Bronchial epithelial cell (primary cell): Measurements from ENCODE around the gene THG1L. TPM values are rescaled to one million over a fixed set of nuclear protein-coding genes. Genes with fewer than 3 reads are reported as not detected.

Experiments used
- DNase-seq: peaks from one replicate; pipeline ENCODE4 v3.0.0-alpha.2; 2010; ENCODE audit warnings: low read depth
- FAIRE-seq: peaks from 2 replicates; lab custom pipeline; 2011; peaks lifted over from hg19 to GRCh38; lab: Jason Lieb, UNC
- H3K27me3 ChIP-seq: 2 replicates; pipeline ENCODE4 v1.5.1; 2011; ENCODE audit warnings: low read length; ENCODE audit not compliant: control insufficient read depth, insufficient read depth
- H3K36me3 ChIP-seq: 2 replicates; pipeline ENCODE4 v1.5.1; 2011; ENCODE audit warnings: low read length; ENCODE audit not compliant: control insufficient read depth, insufficient read depth
- H3K4me3 ChIP-seq: 2 replicates; pipeline ENCODE4 v1.5.1; 2011; ENCODE audit warnings: mild to moderate bottlenecking, low read depth, low read length, control low read depth
- total RNA-seq: library from RNA; depleted of rRNA; stranded (reverse); fragments of >200 nt; gene quantifications from 2 replicates; pipeline ENCODE4 v1.2.1, GENCODE V29; 2014
- TF ChIP-seq, protein P1 (sequence below): IDR thresholded peaks from 2 replicates; pipeline ENCODE4 v1.5.1; 2011; ENCODE audit warnings: mild to moderate bottlenecking, moderate library complexity, low read length, control low read depth, inconsistent platforms; ENCODE audit not compliant: insufficient read depth, severe bottlenecking

THG1L gene
- total RNA-seq, 1 donor from 2014 or later: 38.2 TPM

DNA sequence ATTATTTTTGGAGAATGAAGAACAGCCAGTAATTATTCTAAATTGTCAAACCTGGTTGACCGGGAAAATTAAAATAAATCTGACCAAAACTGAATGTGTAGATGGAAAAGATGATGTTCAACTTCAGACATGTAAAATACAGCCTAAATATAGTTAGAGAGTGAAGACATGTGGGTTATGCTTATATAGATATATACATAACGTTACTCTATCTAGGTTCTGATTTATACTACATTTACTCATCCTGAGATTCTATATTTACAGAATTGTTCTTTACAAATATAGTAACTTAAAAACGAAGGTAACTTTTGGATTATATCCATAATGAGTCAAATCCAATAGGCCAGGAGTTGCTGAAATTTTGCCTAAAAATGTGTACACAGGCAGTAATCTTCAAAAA, 20.8 kb upstream of the THG1L start:
- DNase-seq (no peak), FAIRE-seq (no peak)
- H3K36me3 ChIP-seq: no peaks in the 10 kb centered on the region
- H3K27me3 ChIP-seq: no peaks in the 10 kb centered on the region
- no peak overlapping the region for H3K4me3 ChIP-seq
- TF ChIP-seq, protein P1, sequence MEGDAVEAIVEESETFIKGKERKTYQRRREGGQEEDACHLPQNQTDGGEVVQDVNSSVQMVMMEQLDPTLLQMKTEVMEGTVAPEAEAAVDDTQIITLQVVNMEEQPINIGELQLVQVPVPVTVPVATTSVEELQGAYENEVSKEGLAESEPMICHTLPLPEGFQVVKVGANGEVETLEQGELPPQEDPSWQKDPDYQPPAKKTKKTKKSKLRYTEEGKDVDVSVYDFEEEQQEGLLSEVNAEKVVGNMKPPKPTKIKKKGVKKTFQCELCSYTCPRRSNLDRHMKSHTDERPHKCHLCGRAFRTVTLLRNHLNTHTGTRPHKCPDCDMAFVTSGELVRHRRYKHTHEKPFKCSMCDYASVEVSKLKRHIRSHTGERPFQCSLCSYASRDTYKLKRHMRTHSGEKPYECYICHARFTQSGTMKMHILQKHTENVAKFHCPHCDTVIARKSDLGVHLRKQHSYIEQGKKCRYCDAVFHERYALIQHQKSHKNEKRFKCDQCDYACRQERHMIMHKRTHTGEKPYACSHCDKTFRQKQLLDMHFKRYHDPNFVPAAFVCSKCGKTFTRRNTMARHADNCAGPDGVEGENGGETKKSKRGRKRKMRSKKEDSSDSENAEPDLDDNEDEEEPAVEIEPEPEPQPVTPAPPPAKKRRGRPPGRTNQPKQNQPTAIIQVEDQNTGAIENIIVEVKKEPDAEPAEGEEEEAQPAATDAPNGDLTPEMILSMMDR: no peak

DNA sequence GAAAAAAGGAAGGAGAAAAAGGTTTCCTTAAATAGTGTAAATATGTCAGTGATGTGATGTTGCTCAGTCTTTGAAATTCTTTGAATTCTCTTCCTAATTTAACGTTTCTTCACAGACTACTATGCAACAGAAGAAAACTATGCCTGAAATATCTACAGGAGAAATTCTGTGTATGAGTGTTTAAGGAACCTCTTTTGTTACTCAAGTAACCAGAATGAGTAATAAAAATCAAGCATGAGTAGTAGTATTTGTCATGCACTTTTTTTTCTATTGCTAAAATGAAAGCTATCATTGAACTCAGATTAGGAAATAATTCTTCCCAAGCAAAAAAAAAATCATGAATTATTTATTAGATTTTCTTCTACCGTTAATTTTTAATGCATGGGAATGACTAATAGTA, 20.3 kb upstream of the THG1L start:
- H3K27me3 ChIP-seq: no peaks in the 10 kb centered on the region
- TF ChIP-seq, protein P1: no peak
- DNase-seq: peak; percentile 77
- H3K36me3 ChIP-seq: no peaks in the 10 kb centered on the region
- FAIRE-seq: no peak
- no peak overlapping the region for H3K4me3 ChIP-seq

DNA sequence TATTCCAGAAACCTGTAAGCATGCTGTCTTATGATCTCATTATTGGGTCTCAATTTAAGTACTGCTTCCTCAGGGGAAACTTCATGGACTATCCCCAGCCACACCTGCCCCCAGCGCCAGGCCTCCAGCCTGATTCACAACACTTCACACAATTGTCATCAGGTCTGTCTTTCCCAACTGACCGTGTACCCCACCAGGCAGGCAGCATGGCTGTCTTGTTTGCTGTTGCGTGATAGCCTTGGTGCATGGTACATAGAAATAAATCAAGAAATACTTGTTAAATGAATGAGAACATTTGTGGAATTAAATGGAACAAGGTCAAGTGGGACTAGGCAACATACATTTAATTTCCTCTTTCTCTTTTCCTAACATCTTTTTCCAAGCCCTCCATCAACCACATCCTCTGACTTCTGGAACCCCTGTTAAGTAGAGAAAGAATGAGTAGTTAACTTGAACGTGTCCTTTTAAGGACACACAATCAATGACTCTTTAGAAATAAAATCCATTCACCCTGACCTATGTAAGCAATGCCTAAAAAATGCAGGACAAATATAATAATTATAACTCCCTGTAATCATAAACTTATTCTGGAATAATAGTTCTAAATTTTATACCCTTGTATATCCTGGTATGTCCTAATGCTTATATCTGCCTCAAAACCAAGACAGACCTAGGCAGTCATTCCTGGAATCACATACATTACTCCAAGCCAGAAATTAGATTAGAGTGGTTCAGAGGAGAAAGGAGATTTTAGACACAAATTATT, 17.2 kb upstream of the THG1L start:
- FAIRE-seq: no peak
- no peak overlapping the region for H3K4me3 ChIP-seq
- H3K27me3 ChIP-seq: no peaks in the 10 kb centered on the region
- TF ChIP-seq, protein P1: no peak
- no peaks in the 10 kb centered on the region for H3K36me3 ChIP-seq
- DNase-seq: no peak

DNA sequence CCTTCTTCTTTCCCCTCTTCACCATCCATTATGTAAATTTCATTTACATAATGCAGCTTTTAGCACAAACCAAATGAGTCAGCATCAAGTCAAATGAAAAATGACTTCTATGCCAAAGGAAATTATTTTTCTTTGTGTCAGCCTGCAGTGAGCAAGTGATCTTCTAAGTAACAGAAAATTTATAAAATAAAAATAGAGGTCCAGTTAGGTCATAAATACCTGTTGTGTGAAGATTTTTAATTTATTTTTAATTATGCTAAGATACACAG, 16.7 kb upstream of the THG1L start:
- no peaks in the 10 kb centered on the region for H3K36me3 ChIP-seq
- FAIRE-seq (no peak), DNase-seq (peak; percentile 12)
- H3K4me3 ChIP-seq: no peak overlapping the region
- no peaks in the 10 kb centered on the region for H3K27me3 ChIP-seq
- TF ChIP-seq, protein P1: no peak

DNA sequence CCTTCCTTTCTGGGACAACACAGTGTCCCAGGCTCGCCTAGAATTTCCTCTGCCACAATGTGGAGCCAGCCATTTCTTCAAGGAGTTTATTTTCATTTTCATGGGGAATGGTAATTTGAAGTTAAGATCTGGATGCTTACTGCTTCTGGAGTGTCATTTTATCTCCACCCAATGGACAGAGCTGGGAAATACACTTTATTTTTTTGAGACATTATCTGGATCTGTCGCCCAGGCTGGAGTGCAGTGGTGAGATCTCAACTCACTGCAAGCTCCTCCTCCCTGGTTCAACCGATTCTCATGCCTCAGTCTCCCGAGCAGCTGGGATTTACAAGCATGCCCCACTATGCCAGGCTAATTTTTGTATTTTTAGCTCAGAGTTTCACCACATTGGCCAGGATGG, 12.7 kb upstream of the THG1L start:
- H3K4me3 ChIP-seq: no peak overlapping the region
- no peaks in the 10 kb centered on the region for H3K36me3 ChIP-seq
- no peak for FAIRE-seq
- no peaks in the 10 kb centered on the region for H3K27me3 ChIP-seq
- DNase-seq: peak; percentile 51
- TF ChIP-seq, protein P1: peak; percentile 36

DNA sequence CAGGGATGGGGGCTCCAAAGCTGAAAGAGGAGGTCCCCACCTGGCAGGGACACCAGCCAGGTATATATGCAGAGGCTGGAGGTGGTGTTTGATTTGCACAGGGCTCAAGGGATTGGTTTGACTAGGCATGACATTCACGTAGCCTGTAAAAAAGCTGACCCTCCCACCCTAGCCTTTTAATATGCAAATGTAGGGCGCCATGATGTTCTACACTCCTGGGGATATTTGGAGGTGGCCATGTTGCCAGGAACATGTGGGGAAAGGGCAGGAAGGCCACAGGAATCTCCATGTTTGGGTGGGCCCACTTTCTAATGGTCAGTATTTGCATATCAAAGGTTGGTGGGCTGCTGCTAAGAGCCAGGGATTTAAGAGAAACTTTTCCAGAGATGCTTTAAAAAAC, 12.0 kb upstream of the THG1L start:
- no peak for FAIRE-seq
- Histone ChIP-seq H3K36me3 (no peaks in the 10 kb centered on the region), H3K4me3 (no peak overlapping the region), H3K27me3 (no peaks in the 10 kb centered on the region)
- no peak for DNase-seq
- TF ChIP-seq, protein P1: no peak
